Trophoblast cell (in vitro differentiated cells and primary cell): ENCODE measurements around the gene CNTN6.

Experiments
- DNase-seq, 2 donors: peaks; one replicate each; pipeline ENCODE4 v3.0.0-alpha.2; 2016
- H2AFZ ChIP-seq: 2 replicates; pipeline ENCODE4 v1.6.1; 2013; ENCODE audit warnings: low read length, moderate library complexity, mild to moderate bottlenecking; ENCODE audit not compliant: insufficient read depth, poor library complexity
- H2AK5ac ChIP-seq: 2 replicates; pipeline ENCODE4 v1.6.1; 2013; ENCODE audit warnings: mild to moderate bottlenecking, low read length
- H2BK120ac ChIP-seq: 2 replicates; pipeline ENCODE4 v1.6.1; 2013; ENCODE audit warnings: low read length, mild to moderate bottlenecking, moderate library complexity; ENCODE audit not compliant: insufficient read depth, poor library complexity
- H2BK12ac ChIP-seq: 2 replicates; pipeline ENCODE4 v1.6.1; 2013; ENCODE audit warnings: mild to moderate bottlenecking, low read length, moderate library complexity
- H2BK5ac ChIP-seq: 2 replicates; pipeline ENCODE4 v1.6.1; 2013; ENCODE audit warnings: low read length, low read depth, moderate library complexity, mild to moderate bottlenecking; ENCODE audit not compliant: poor library complexity
- H3K14ac ChIP-seq: 2 replicates; pipeline ENCODE4 v1.6.1; 2013; ENCODE audit warnings: mild to moderate bottlenecking, low read length
- H3K18ac ChIP-seq: 2 replicates; pipeline ENCODE4 v1.6.1; 2013; ENCODE audit warnings: mild to moderate bottlenecking, low read length
- H3K23ac ChIP-seq: 2 replicates; pipeline ENCODE4 v1.6.1; 2013; ENCODE audit warnings: low read length
- H3K27ac ChIP-seq: 2 replicates; pipeline ENCODE4 v1.5.1; 2013; ENCODE audit warnings: low read depth, mild to moderate bottlenecking, inconsistent platforms, low read length, moderate library complexity
- H3K27me3 ChIP-seq: 2 replicates; pipeline ENCODE4 v1.6.1; 2013; ENCODE audit warnings: inconsistent platforms, mild to moderate bottlenecking, low read length, moderate library complexity; ENCODE audit not compliant: insufficient read depth
- H3K36me3 ChIP-seq, 2 experiments: 1 replicate in 1 of 2; 2 replicates in 1 of 2; pipeline ENCODE4 v1.6.1; 2013; ENCODE audit warnings: low read length in 2 of 2, mild to moderate bottlenecking in 2 of 2, moderate library complexity in 1 of 2; ENCODE audit not compliant: insufficient read depth in 2 of 2, control insufficient read depth in 1 of 2
- H3K4ac ChIP-seq: 2 replicates; pipeline ENCODE4 v1.6.1; 2013; ENCODE audit warnings: low read depth, mild to moderate bottlenecking, low read length, moderate library complexity
- H3K4me1 ChIP-seq, 2 experiments: 1 replicate in 1 of 2; 2 replicates in 1 of 2; pipeline ENCODE4 v1.6.1; 2013; ENCODE audit warnings: low read length in 2 of 2, mild to moderate bottlenecking in 2 of 2, moderate library complexity in 1 of 2; ENCODE audit not compliant: insufficient read depth in 2 of 2, control insufficient read depth in 1 of 2
- H3K4me2 ChIP-seq: 2 replicates; pipeline ENCODE4 v1.6.1; 2013; ENCODE audit warnings: inconsistent platforms, mild to moderate bottlenecking, low read length, moderate library complexity
- H3K4me3 ChIP-seq: 2 replicates; pipeline ENCODE4 v1.5.1; 2013; ENCODE audit warnings: mild to moderate bottlenecking, low read depth, low read length, inconsistent platforms
- H3K79me1 ChIP-seq: one replicate; pipeline ENCODE4 v1.6.1; 2013; ENCODE audit warnings: low read length
- H3K79me2 ChIP-seq: 2 replicates; pipeline ENCODE4 v1.6.1; 2013; ENCODE audit warnings: low read length, mild to moderate bottlenecking; ENCODE audit not compliant: control insufficient read depth, insufficient read depth, poor library complexity
- H3K9ac ChIP-seq: 2 replicates; pipeline ENCODE4 v1.6.1; 2013; ENCODE audit warnings: mild to moderate bottlenecking, low read length
- H3K9me3 ChIP-seq: 2 replicates; pipeline ENCODE4 v1.6.1; 2013; ENCODE audit warnings: low read depth, mild to moderate bottlenecking, control low read depth, inconsistent platforms, low read length; ENCODE audit not compliant: insufficient read depth
- H4K12ac ChIP-seq: 2 replicates; pipeline ENCODE4 v1.6.1; 2013; ENCODE audit warnings: low read depth, mild to moderate bottlenecking, low read length, moderate library complexity
- H4K8ac ChIP-seq: 2 replicates; pipeline ENCODE4 v1.6.1; 2013; ENCODE audit warnings: low read depth, mild to moderate bottlenecking, low read length, moderate library complexity
- H4K91ac ChIP-seq: one replicate; pipeline ENCODE4 v1.6.1; 2013; ENCODE audit warnings: low read depth, mild to moderate bottlenecking, low read length, moderate library complexity
- WGBS: extraction: QIAGEN DNeasy Blood & Tissue Kit; methylation state at CpG from one replicate; pipeline ENCODE4 v1.1.7; 2013; ENCODE audit warnings: missing lambda C conversion rate; ENCODE audit not compliant: insufficient read length, insufficient coverage; ENCODE audit errors: extremely low coverage; 5-methylcytosine and 5-hydroxymethylcytosine counted together

Gene CNTN6

GRCh38 chr3:1057436-1057835 is 35.4 kb upstream of the CNTN6 start:
- WGBS = no CpG with 5 or more reads among the region's 1 CpG
- Histone ChIP-seq H3K9ac (no peak overlapping the region), H4K8ac (no peak overlapping the region), H3K18ac (no peak overlapping the region), H4K91ac (no peak overlapping the region), H3K23ac (no peak overlapping the region), H2AFZ (no peak overlapping the region), H2AK5ac (no peak overlapping the region), H3K4me1 (no peaks in the 10 kb centered on the region), H2BK12ac (no peak overlapping the region), H3K4me3 (no peak overlapping the region), H3K27me3 (no peaks in the 10 kb centered on the region), H3K14ac (no peak overlapping the region), H2BK5ac (no peak overlapping the region), H3K4ac (no peak overlapping the region), H2BK120ac (no peak overlapping the region), H3K79me1 (no peaks in the 10 kb centered on the region), H3K9me3 (no peaks in the 10 kb centered on the region), H4K12ac (no peak overlapping the region), H3K4me2 (no peak overlapping the region), H3K79me2 (no peaks in the 10 kb centered on the region), H3K36me3 (no peaks in the 10 kb centered on the region), H3K27ac (no peak overlapping the region)
- no peak for DNase-seq

- H3K9me3 ChIP-seq = no peaks in the 10 kb centered on the region
- H4K91ac ChIP-seq = no peak overlapping the region
- no peaks in the 10 kb centered on the region for H3K27me3 ChIP-seq
- H3K18ac ChIP-seq = no peak overlapping the region
- H3K23ac ChIP-seq = no peak overlapping the region
- no CpG with 5 or more reads among the region's 4 CpGs for WGBS
- no peak overlapping the region for H2AFZ ChIP-seq
- no peak overlapping the region for H3K4ac ChIP-seq
- no peak overlapping the region for H4K8ac ChIP-seq
- H3K36me3 ChIP-seq = no peaks in the 10 kb centered on the region
- no peak overlapping the region for H2BK5ac ChIP-seq
- peak overlapping the region; percentile 9 for H3K27ac ChIP-seq
- H2BK12ac ChIP-seq = no peak overlapping the region
- H3K4me2 ChIP-seq = no peak overlapping the region
- H3K4me1 ChIP-seq = peaks cover 0 to 3% of the 10 kb centered on the region in 2 experiments
- H3K79me2 ChIP-seq = no peaks in the 10 kb centered on the region
- H3K79me1 ChIP-seq = no peaks in the 10 kb centered on the region
- H4K12ac ChIP-seq = no peak overlapping the region
- H3K9ac ChIP-seq = no peak overlapping the region
- H3K14ac ChIP-seq = no peak overlapping the region
- no peak overlapping the region for H2AK5ac ChIP-seq
- no peak for DNase-seq
- no peak overlapping the region for H2BK120ac ChIP-seq
- no peak overlapping the region for H3K4me3 ChIP-seq
These were observed 23.8 kb upstream of the CNTN6 start for GRCh38 chr3:1068985-1069384.

- H2AFZ ChIP-seq = no peak overlapping the region
- no peak overlapping the region for H3K14ac ChIP-seq
- no peaks in the 10 kb centered on the region for H3K9me3 ChIP-seq
- no peaks in the 10 kb centered on the region for H3K79me1 ChIP-seq
- H4K91ac ChIP-seq = no peak overlapping the region
- peaks cover 0 to 3% of the 10 kb centered on the region in 2 experiments for H3K4me1 ChIP-seq
- no peak overlapping the region for H2BK120ac ChIP-seq
- H3K9ac ChIP-seq = no peak overlapping the region
- no peak overlapping the region for H4K8ac ChIP-seq
- H3K36me3 ChIP-seq = no peaks in the 10 kb centered on the region
- no peak overlapping the region for H2BK5ac ChIP-seq
- no peak overlapping the region for H3K23ac ChIP-seq
- no peak overlapping the region for H3K4me2 ChIP-seq
- H3K4me3 ChIP-seq = no peak overlapping the region
- no peak for DNase-seq
- no peaks in the 10 kb centered on the region for H3K27me3 ChIP-seq
- H3K79me2 ChIP-seq = no peaks in the 10 kb centered on the region
- H3K18ac ChIP-seq = no peak overlapping the region
- no peak overlapping the region for H3K4ac ChIP-seq
- no peak overlapping the region for H2AK5ac ChIP-seq
- no CpG with 5 or more reads among the region's 5 CpGs for WGBS
- H4K12ac ChIP-seq = no peak overlapping the region
- H2BK12ac ChIP-seq = no peak overlapping the region
- no peak overlapping the region for H3K27ac ChIP-seq
These were observed 20.8 kb upstream of the CNTN6 start for GRCh38 chr3:1072041-1072440.

GRCh38 chr3:1079662-1080061 is 13.2 kb upstream of the CNTN6 start:
- H3K79me1 ChIP-seq = no peaks in the 10 kb centered on the region
- no peak overlapping the region for H3K4ac ChIP-seq
- no peak overlapping the region for H2BK12ac ChIP-seq
- H2BK120ac ChIP-seq = no peak overlapping the region
- no peak overlapping the region for H3K4me3 ChIP-seq
- H3K9me3 ChIP-seq = no peaks in the 10 kb centered on the region
- H2AK5ac ChIP-seq = no peak overlapping the region
- H3K14ac ChIP-seq = no peak overlapping the region
- no peak overlapping the region for H2BK5ac ChIP-seq
- no peaks in the 10 kb centered on the region for H3K36me3 ChIP-seq
- H3K9ac ChIP-seq = no peak overlapping the region
- no peak overlapping the region for H4K91ac ChIP-seq
- no peak for DNase-seq
- H3K18ac ChIP-seq = no peak overlapping the region
- H4K12ac ChIP-seq = no peak overlapping the region
- no peaks in the 10 kb centered on the region for H3K79me2 ChIP-seq
- H3K4me1 ChIP-seq = no peaks in the 10 kb centered on the region
- H3K27ac ChIP-seq = no peak overlapping the region
- H2AFZ ChIP-seq = no peak overlapping the region
- H3K23ac ChIP-seq = no peak overlapping the region
- H3K27me3 ChIP-seq = no peaks in the 10 kb centered on the region
- no peak overlapping the region for H4K8ac ChIP-seq
- H3K4me2 ChIP-seq = no peak overlapping the region
